ENCODE data around the gene C14orf39.

The C14orf39 gene

GRCh38 chr14:60505448-60505847, 19.6 kb upstream of the C14orf39 start:
- peaks cover 7% of the 10 kb centered on the region for H3K27me3 ChIP-seq (ENCODE audit: control insufficient read depth, low read length)

GRCh38 chr14:60502541-60502940, 16.7 kb upstream of the C14orf39 start:
- TF ChIP-seq EZH2phosphoT487 (IDR thresholded peaks at IDR 0.05; ENCODE audit: borderline replicate concordance, low read length): no peak
- TF ChIP-seq CTCF (IDR thresholded peaks at IDR 0.05; ENCODE audit: low read depth, low read length, poor library complexity, severe bottlenecking): no peak
- H3K27me3 ChIP-seq (ENCODE audit: control insufficient read depth, low read length): peaks cover 7% of the 10 kb centered on the region

More at GRCh38 chr14:60505448-60505847, 19.6 kb upstream of the C14orf39 start:
- Histone ChIP-seq H3K27ac (ENCODE audit: low read depth, low read length) (no peak overlapping the region), H3K4me1 (ENCODE audit: control insufficient read depth, low read length) (no peaks in the 10 kb centered on the region), H4K20me1 (ENCODE audit: control insufficient read depth, insufficient read depth, low read depth, low read length) (no peaks in the 10 kb centered on the region), H3K79me2 (ENCODE audit: control insufficient read depth, low read length) (no peaks in the 10 kb centered on the region), H3K9me3 (ENCODE audit: control insufficient read depth, insufficient read depth, low read length) (peaks cover 11% of the 10 kb centered on the region; the same call in 1 of the 2 replicates), H3K9me2 (replicated peaks; ENCODE audit: control insufficient read depth, low read length) (no peaks in the 10 kb centered on the region), H3K4me2 (ENCODE audit: low read length) (no peak overlapping the region), H3K4me3 (ENCODE audit: low read length) (no peak overlapping the region), H3K36me3 (ENCODE audit: control insufficient read depth, low read length) (no peaks in the 10 kb centered on the region), H3F3A (ENCODE audit: control insufficient read depth, insufficient read depth) (no peaks in the 10 kb centered on the region)
- TF ChIP-seq CTCF (IDR thresholded peaks at IDR 0.05; ENCODE audit: low read depth, low read length, poor library complexity, severe bottlenecking): no peak

GRCh38 chr14:60495946-60496345, 10.1 kb upstream of the C14orf39 start:
- Histone ChIP-seq H3K9me2 (replicated peaks; ENCODE audit: control insufficient read depth, low read length) (no peaks in the 10 kb centered on the region), H3K36me3 (ENCODE audit: control insufficient read depth, low read length) (no peaks in the 10 kb centered on the region), H3K4me1 (ENCODE audit: control insufficient read depth, low read length) (no peaks in the 10 kb centered on the region), H3K9me3 (ENCODE audit: control insufficient read depth, insufficient read depth, low read length) (no peaks in the 10 kb centered on the region), H3K27ac (ENCODE audit: low read depth, low read length) (no peak overlapping the region), H3F3A (ENCODE audit: control insufficient read depth, insufficient read depth) (no peaks in the 10 kb centered on the region), H3K4me2 (ENCODE audit: low read length) (no peak overlapping the region), H3K4me3 (ENCODE audit: low read length) (no peak overlapping the region), H4K20me1 (ENCODE audit: control insufficient read depth, insufficient read depth, low read depth, low read length) (no peaks in the 10 kb centered on the region), H3K27me3 (ENCODE audit: control insufficient read depth, low read length) (no peaks in the 10 kb centered on the region), H3K79me2 (ENCODE audit: control insufficient read depth, low read length) (no peaks in the 10 kb centered on the region)
- TF ChIP-seq CTCF (IDR thresholded peaks at IDR 0.05; ENCODE audit: low read depth, low read length, poor library complexity, severe bottlenecking): no peak
- no peak for TF ChIP-seq EZH2phosphoT487 (IDR thresholded peaks at IDR 0.05; ENCODE audit: borderline replicate concordance, low read length)

More at GRCh38 chr14:60502541-60502940, 16.7 kb upstream of the C14orf39 start:
- Histone ChIP-seq H3K9me3 (ENCODE audit: control insufficient read depth, insufficient read depth, low read length) (no peaks in the 10 kb centered on the region), H3F3A (ENCODE audit: control insufficient read depth, insufficient read depth) (no peaks in the 10 kb centered on the region), H3K27ac (ENCODE audit: low read depth, low read length) (no peak overlapping the region), H4K20me1 (ENCODE audit: control insufficient read depth, insufficient read depth, low read depth, low read length) (no peaks in the 10 kb centered on the region), H3K79me2 (ENCODE audit: control insufficient read depth, low read length) (no peaks in the 10 kb centered on the region), H3K4me2 (ENCODE audit: low read length) (no peak overlapping the region), H3K9me2 (replicated peaks; ENCODE audit: control insufficient read depth, low read length) (no peaks in the 10 kb centered on the region), H3K4me1 (ENCODE audit: control insufficient read depth, low read length) (no peaks in the 10 kb centered on the region), H3K4me3 (ENCODE audit: low read length) (no peak overlapping the region), H3K36me3 (ENCODE audit: control insufficient read depth, low read length) (no peaks in the 10 kb centered on the region)

- Histone ChIP-seq H3K79me2 (ENCODE audit: control insufficient read depth, low read length) (no peaks in the 10 kb centered on the region), H3K4me1 (ENCODE audit: control insufficient read depth, low read length) (peaks cover 11% of the 10 kb centered on the region), H4K20me1 (ENCODE audit: control insufficient read depth, insufficient read depth, low read depth, low read length) (no peaks in the 10 kb centered on the region), H3K4me2 (ENCODE audit: low read length) (no peak overlapping the region), H3K27ac (ENCODE audit: low read depth, low read length) (no peak overlapping the region), H3K4me3 (ENCODE audit: low read length) (no peak overlapping the region), H3K27me3 (ENCODE audit: control insufficient read depth, low read length) (no peaks in the 10 kb centered on the region), H3K36me3 (ENCODE audit: control insufficient read depth, low read length) (no peaks in the 10 kb centered on the region), H3F3A (ENCODE audit: control insufficient read depth, insufficient read depth) (no peaks in the 10 kb centered on the region), H3K9me3 (ENCODE audit: control insufficient read depth, insufficient read depth, low read length) (no peaks in the 10 kb centered on the region), H3K9me2 (replicated peaks; ENCODE audit: control insufficient read depth, low read length) (no peaks in the 10 kb centered on the region)
- no peak for TF ChIP-seq EZH2phosphoT487 (IDR thresholded peaks at IDR 0.05; ENCODE audit: borderline replicate concordance, low read length)
- no peak for TF ChIP-seq CTCF (IDR thresholded peaks at IDR 0.05; ENCODE audit: low read depth, low read length, poor library complexity, severe bottlenecking)
Observed at GRCh38 chr14:60490270-60490669, 4.4 kb upstream of the C14orf39 start.
